Endodermal cell (in vitro differentiated cells): ENCODE data around the gene ARMH3. TPM values are rescaled to one million over a fixed set of nuclear protein-coding genes. Genes with fewer than 3 reads are reported as not detected.

Experiments used
- DNase-seq: peaks from one replicate; pipeline ENCODE4 v3.0.0-alpha.2; 2017
- H3K27ac ChIP-seq: 2 replicates; pipeline ENCODE4 v1.5.1; 2013; ENCODE audit warnings: mild to moderate bottlenecking, low read depth, low read length, moderate library complexity
- H3K27me3 ChIP-seq: 2 replicates; pipeline ENCODE4 v1.6.1; 2013; ENCODE audit warnings: mild to moderate bottlenecking, low read length, moderate library complexity; ENCODE audit not compliant: insufficient read depth, control insufficient read depth, poor library complexity, severe bottlenecking
- H3K36me3 ChIP-seq: 2 replicates; pipeline ENCODE4 v1.7.0; 2013; ENCODE audit warnings: mild to moderate bottlenecking, low read length, moderate library complexity; ENCODE audit not compliant: control insufficient read depth, insufficient read depth
- H3K4me1 ChIP-seq: one replicate; pipeline ENCODE4 v1.7.0; 2013; ENCODE audit warnings: low read length; ENCODE audit not compliant: control insufficient read depth, insufficient read depth
- H3K4me3 ChIP-seq: 2 replicates; pipeline ENCODE4 v1.5.1; 2013; ENCODE audit warnings: mild to moderate bottlenecking, low read length, moderate library complexity
- H3K9ac ChIP-seq: 2 replicates; pipeline ENCODE4 v1.6.1; 2013; ENCODE audit warnings: mild to moderate bottlenecking, low read length, moderate library complexity; ENCODE audit not compliant: poor library complexity, severe bottlenecking; ENCODE audit errors: extremely low read depth
- H3K9me3 ChIP-seq: 2 replicates; pipeline ENCODE4 v1.6.1; 2013; ENCODE audit warnings: mild to moderate bottlenecking, low read length, moderate library complexity; ENCODE audit not compliant: control insufficient read depth
- H3K27ac Mint-ChIP-seq: 2 replicates; pipeline ENCODE4 v1.8.0; 2020; ENCODE audit warnings: mixed read lengths
- H3K27me3 Mint-ChIP-seq: 2 replicates; pipeline ENCODE4 v1.8.0; 2021; ENCODE audit warnings: mild to moderate bottlenecking, mixed read lengths; ENCODE audit not compliant: insufficient read depth
- H3K36me3 Mint-ChIP-seq: 2 replicates; pipeline ENCODE4 v1.8.0; 2020; ENCODE audit warnings: low read depth, mixed read lengths
- H3K4me1 Mint-ChIP-seq: 2 replicates; pipeline ENCODE4 v1.8.0; 2020; ENCODE audit warnings: mixed read lengths
- H3K4me3 Mint-ChIP-seq: 2 replicates; pipeline ENCODE4 v1.8.0; 2020; ENCODE audit warnings: mild to moderate bottlenecking, moderate library complexity, mixed read lengths
- H3K9me3 Mint-ChIP-seq: 2 replicates; pipeline ENCODE4 v1.8.0; 2020; ENCODE audit warnings: mild to moderate bottlenecking, mixed read lengths
- WGBS, 2 experiments: methylation state at CpG; one replicate each; pipeline versions ENCODE4 v1.1.5 to v1.1.7; 2013; ENCODE audit warnings: missing lambda C conversion rate in 2 of 2, mixed read lengths in 1 of 2; ENCODE audit not compliant: insufficient coverage in 1 of 2, insufficient read length in 1 of 2; 5-methylcytosine and 5-hydroxymethylcytosine counted together
- total RNA-seq, 2 donors: library from RNA; stranded (reverse); fragmentation: NEBNext Ultra II Directional in 1 of 2; extraction: Animal tissue kit (Norgen Biotek cat#: 25700) in 1 of 2; gene quantifications; 2 replicates in 1 of 2; 3 replicates in 1 of 2; pipeline ENCODE4 v1.2.1, GENCODE V29; 2021
- TF ChIP-seq, protein P1 (sequence below): fragments of 200-600 bp; sonication (generic); conservative IDR thresholded peaks from 2 replicates; pipeline ENCODE4 v1.5.0; 2021; ENCODE audit warnings: antibody characterized with exemption, mild to moderate bottlenecking

Gene ARMH3
- total RNA-seq, 2 donors from 2014 or later: 18.0 to 19.7 TPM

DNA sequence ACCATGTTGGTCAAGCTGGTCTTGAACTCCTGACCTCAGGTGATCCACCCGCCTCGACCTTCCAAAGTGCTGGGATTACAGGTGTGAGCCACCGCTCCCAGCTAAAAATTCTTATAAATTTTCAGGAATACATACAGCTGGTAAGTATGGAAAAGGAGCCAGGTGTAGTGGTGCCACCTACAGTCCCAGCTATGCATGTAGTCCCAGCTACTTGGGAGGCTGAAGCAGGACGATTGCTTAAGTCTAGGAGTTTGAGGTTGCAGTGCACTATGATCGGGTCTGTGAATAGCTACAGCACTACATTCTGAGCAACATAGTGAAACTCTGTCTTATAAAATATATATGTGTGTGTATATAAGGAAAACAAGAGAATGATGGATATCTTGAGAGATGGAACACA lies 45.2 kb upstream of the ARMH3 start:
- no peaks in the 10 kb centered on the region for H3K4me1 Mint-ChIP-seq
- Histone ChIP-seq H3K4me3 (no peak overlapping the region), H3K9ac (no peak overlapping the region), H3K36me3 (peaks cover 34% of the 10 kb centered on the region), H3K4me1 (no peaks in the 10 kb centered on the region), H3K27ac (no peak overlapping the region), H3K9me3 (no peaks in the 10 kb centered on the region), H3K27me3 (no peaks in the 10 kb centered on the region)
- no peaks in the 10 kb centered on the region for H3K27me3 Mint-ChIP-seq
- WGBS, 2 experiments: 81 to 100% methylated on average over 4 to 5 of the region's 5 CpGs
- no peak overlapping the region for H3K27ac Mint-ChIP-seq
- H3K36me3 Mint-ChIP-seq: peaks cover 37% of the 10 kb centered on the region
- TF ChIP-seq, protein P1, sequence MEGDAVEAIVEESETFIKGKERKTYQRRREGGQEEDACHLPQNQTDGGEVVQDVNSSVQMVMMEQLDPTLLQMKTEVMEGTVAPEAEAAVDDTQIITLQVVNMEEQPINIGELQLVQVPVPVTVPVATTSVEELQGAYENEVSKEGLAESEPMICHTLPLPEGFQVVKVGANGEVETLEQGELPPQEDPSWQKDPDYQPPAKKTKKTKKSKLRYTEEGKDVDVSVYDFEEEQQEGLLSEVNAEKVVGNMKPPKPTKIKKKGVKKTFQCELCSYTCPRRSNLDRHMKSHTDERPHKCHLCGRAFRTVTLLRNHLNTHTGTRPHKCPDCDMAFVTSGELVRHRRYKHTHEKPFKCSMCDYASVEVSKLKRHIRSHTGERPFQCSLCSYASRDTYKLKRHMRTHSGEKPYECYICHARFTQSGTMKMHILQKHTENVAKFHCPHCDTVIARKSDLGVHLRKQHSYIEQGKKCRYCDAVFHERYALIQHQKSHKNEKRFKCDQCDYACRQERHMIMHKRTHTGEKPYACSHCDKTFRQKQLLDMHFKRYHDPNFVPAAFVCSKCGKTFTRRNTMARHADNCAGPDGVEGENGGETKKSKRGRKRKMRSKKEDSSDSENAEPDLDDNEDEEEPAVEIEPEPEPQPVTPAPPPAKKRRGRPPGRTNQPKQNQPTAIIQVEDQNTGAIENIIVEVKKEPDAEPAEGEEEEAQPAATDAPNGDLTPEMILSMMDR: peak; percentile 55
- no peaks in the 10 kb centered on the region for H3K9me3 Mint-ChIP-seq
- DNase-seq: no peak
- H3K4me3 Mint-ChIP-seq: no peak overlapping the region

DNA sequence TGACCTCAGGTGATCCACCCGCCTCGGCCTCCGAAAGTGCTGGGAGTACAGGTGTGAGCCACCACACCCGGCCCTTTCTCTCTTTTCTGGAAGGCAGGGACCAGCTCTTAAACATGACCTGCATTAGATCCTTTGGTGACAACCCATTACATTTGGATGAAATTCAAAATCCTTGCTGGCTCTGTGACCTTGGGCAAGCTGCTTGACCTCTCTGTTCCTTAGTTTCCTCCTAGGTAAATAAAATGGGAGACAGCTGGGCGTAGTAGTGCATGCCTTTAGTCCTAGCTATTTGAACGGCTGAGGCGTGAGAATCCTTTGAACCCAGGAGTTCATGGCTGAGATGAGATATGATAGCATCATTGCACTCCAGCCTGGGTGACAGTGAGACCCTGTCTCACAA lies 40.5 kb upstream of the ARMH3 start:
- H3K4me3 ChIP-seq: no peak overlapping the region
- TF ChIP-seq, protein P1: no peak
- Mint-ChIP-seq H3K4me3 (no peak overlapping the region), H3K9me3 (no peaks in the 10 kb centered on the region), H3K27ac (no peak overlapping the region), H3K36me3 (peaks cover 34% of the 10 kb centered on the region), H3K4me1 (no peaks in the 10 kb centered on the region), H3K27me3 (no peaks in the 10 kb centered on the region)
- 97 to 100% methylated on average over 5 to 7 of the region's 7 CpGs for WGBS, 2 experiments
- no peak overlapping the region for H3K9ac ChIP-seq
- no peak for DNase-seq
- peaks cover 17% of the 10 kb centered on the region for H3K36me3 ChIP-seq
- H3K4me1 ChIP-seq: no peaks in the 10 kb centered on the region
- no peaks in the 10 kb centered on the region for H3K9me3 ChIP-seq
- no peaks in the 10 kb centered on the region for H3K27me3 ChIP-seq
- H3K27ac ChIP-seq: no peak overlapping the region

DNA sequence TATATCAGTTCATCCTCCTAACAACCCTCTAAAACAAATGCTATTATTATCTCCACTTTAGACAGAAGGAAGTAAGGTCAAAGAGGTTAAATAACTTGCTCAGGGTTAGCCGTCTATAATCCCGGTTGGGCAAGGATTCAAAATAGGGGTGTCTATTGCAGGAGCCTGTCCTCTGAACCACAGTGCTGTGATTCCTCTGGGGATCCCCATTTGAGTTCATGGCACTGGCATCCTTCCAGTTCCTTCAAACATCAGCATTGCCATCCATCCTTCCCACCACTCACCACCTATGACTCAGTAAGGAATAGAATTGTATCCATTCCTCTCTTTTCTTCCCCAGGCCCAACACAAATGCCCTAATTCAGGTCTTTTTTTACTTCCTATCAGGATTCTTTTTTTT lies 34.8 kb upstream of the ARMH3 start:
- H3K27me3 ChIP-seq: no peaks in the 10 kb centered on the region

More for the DNA sequence above, 34.8 kb upstream of the ARMH3 start:
- H3K4me3 Mint-ChIP-seq: no peak overlapping the region
- peaks cover 2% of the 10 kb centered on the region for H3K9me3 Mint-ChIP-seq
- peaks cover 22% of the 10 kb centered on the region for H3K36me3 Mint-ChIP-seq
- H3K4me1 Mint-ChIP-seq: no peaks in the 10 kb centered on the region
- no peaks in the 10 kb centered on the region for H3K4me1 ChIP-seq
- H3K9me3 ChIP-seq: no peaks in the 10 kb centered on the region
- H3K9ac ChIP-seq: no peak overlapping the region
- TF ChIP-seq, protein P1: no peak
- no peak for DNase-seq
- 95 to 100% methylated on average over 2 of the region's 2 CpGs for WGBS, 2 experiments
- H3K4me3 ChIP-seq: no peak overlapping the region
- H3K27me3 Mint-ChIP-seq: no peaks in the 10 kb centered on the region
- peaks cover 4% of the 10 kb centered on the region for H3K36me3 ChIP-seq
- H3K27ac ChIP-seq: no peak overlapping the region
- peak overlapping the region; percentile 17 for H3K27ac Mint-ChIP-seq
